Right renal pelvis (tissue), 4 donors: ENCODE results near the gene RPS25. TPM values are rescaled to one million over a fixed set of nuclear protein-coding genes. Genes with fewer than 3 reads are reported as not detected.
"Not testable (repeated sequence)": the region's sequence is repeated elsewhere in the genome, so short reads cannot be mapped to it uniquely, and the experiment has no call there.

Source experiments
- DNase-seq, 4 donors: peaks; one replicate each; pipeline ENCODE4 v3.0.0-alpha.2; 2013; ENCODE audit warnings: low read depth in 4 of 4, low spot score in 3 of 4, missing footprints in 1 of 4
- polyA plus RNA-seq, 4 donors: library from polyadenylated mRNA; unstranded; fragments of 120-200 nt; gene quantifications; one replicate each; pipeline ENCODE4 v1.2.1, GENCODE V29; 2013; ENCODE audit not compliant: insufficient read length in 4 of 4

RPS25 gene
- 1,000 to 10,000 TPM; 1,012 to 1,189 (median 1,098) TPM for polyA plus RNA-seq

GRCh38 chr11:119018074-119018938 is at the start of gene RPS25, which contains the start of gene TRAPPC4:
RPS25 (minus strand) TSS chr11:119018343; CDS start chr11:119018284, 59 bp downstream.
TRAPPC4 (plus strand) TSS chr11:119018766; CDS start chr11:119018796, 30 bp downstream.
- peak; percentile 92 to 96 (median 94) for DNase-seq

- DNase-seq = peak; percentile 89 to 93 (median 90)
Measured at GRCh38 chr11:119067371-119068222, 49.5 kb upstream of the RPS25 start, which contains the start of gene VPS11. VPS11 (plus strand) TSS chr11:119067818; CDS start chr11:119067824, 6 bp downstream.

- no peak for DNase-seq
Measured at GRCh38 chr11:119065369-119065768, 47.2 kb upstream of the RPS25 start.

GRCh38 chr11:119062779-119063178 is 44.6 kb upstream of the RPS25 start:
- DNase-seq = no peak

GRCh38 chr11:119061256-119061655 is 43.1 kb upstream of the RPS25 start:
- DNase-seq = no peak

- not testable (repeated sequence) for DNase-seq
Measured at GRCh38 chr11:119059128-119059527, 41.0 kb upstream of the RPS25 start.

- DNase-seq = peak; percentile 90 to 94 (median 92)
Measured at GRCh38 chr11:119057000-119057769, 39.0 kb upstream of the RPS25 start, which contains the start of gene HYOU1. HYOU1 (minus strand) TSS chr11:119057205; CDS start chr11:119056160, 1,045 bp downstream.

- no peak for DNase-seq
Measured at GRCh38 chr11:119056421-119056999, 38.4 kb upstream of the RPS25 start.

GRCh38 chr11:119055901-119056300 is 37.8 kb upstream of the RPS25 start:
- no peak for DNase-seq

- no peak for DNase-seq
Measured at GRCh38 chr11:119054418-119054817, 36.3 kb upstream of the RPS25 start.

GRCh38 chr11:119052163-119052814 is 34.1 kb upstream of the RPS25 start:
- DNase-seq = no peak

GRCh38 chr11:119051440-119052162 is 33.5 kb upstream of the RPS25 start:
- DNase-seq = no peak

- no peak for DNase-seq
Measured at GRCh38 chr11:119049081-119049480, 30.9 kb upstream of the RPS25 start.

GRCh38 chr11:119048644-119049043 is 30.5 kb upstream of the RPS25 start:
- DNase-seq = no peak

- DNase-seq = no peak
Measured at GRCh38 chr11:119047205-119047604, 29.1 kb upstream of the RPS25 start.

GRCh38 chr11:119046489-119046888 is 28.3 kb upstream of the RPS25 start:
- DNase-seq = no peak

- no peak for DNase-seq
Measured at GRCh38 chr11:119044708-119045107, 26.6 kb upstream of the RPS25 start.

GRCh38 chr11:119042927-119043326 is 24.8 kb upstream of the RPS25 start:
- DNase-seq = no peak
